ENCODE data around the gene MSI2.

GRCh38 chr17:57705921-57706695 is 449.8 kb downstream of the MSI2 start:
- TF ChIP-seq, protein P1, sequence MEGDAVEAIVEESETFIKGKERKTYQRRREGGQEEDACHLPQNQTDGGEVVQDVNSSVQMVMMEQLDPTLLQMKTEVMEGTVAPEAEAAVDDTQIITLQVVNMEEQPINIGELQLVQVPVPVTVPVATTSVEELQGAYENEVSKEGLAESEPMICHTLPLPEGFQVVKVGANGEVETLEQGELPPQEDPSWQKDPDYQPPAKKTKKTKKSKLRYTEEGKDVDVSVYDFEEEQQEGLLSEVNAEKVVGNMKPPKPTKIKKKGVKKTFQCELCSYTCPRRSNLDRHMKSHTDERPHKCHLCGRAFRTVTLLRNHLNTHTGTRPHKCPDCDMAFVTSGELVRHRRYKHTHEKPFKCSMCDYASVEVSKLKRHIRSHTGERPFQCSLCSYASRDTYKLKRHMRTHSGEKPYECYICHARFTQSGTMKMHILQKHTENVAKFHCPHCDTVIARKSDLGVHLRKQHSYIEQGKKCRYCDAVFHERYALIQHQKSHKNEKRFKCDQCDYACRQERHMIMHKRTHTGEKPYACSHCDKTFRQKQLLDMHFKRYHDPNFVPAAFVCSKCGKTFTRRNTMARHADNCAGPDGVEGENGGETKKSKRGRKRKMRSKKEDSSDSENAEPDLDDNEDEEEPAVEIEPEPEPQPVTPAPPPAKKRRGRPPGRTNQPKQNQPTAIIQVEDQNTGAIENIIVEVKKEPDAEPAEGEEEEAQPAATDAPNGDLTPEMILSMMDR (conservative IDR thresholded peaks at IDR 0.05; ENCODE audit: low read length) = no peak
- TF ChIP-seq EZH2phosphoT487 (IDR thresholded peaks at IDR 0.05; ENCODE audit: borderline replicate concordance) = no peak
